HG03066 (cell line): ENCODE measurements around the gene KLHL25.

Source experiments
- ATAC-seq: cut with Tn5 transposase; IDR thresholded peaks from one replicate; pipeline ENCODE4 v1.9.1; 2021; ENCODE audit warnings: low read depth; ENCODE audit not compliant: unreplicated experiment

KLHL25 gene

GRCh38 chr15:85722374-85723152, 72.2 kb downstream of the KLHL25 start:
- no peak for ATAC-seq

- no peak for ATAC-seq
These were observed 75.7 kb downstream of the KLHL25 start for GRCh38 chr15:85718981-85719380.

GRCh38 chr15:85718271-85718971, 76.3 kb downstream of the KLHL25 start:
- ATAC-seq: peak; percentile 67

- no peak for ATAC-seq
These were observed 77.5 kb downstream of the KLHL25 start for GRCh38 chr15:85717212-85717611.

GRCh38 chr15:85716261-85716660, 78.5 kb downstream of the KLHL25 start:
- no peak for ATAC-seq

GRCh38 chr15:85711580-85712192, 83.0 kb downstream of the KLHL25 start:
- ATAC-seq: no peak

- ATAC-seq: peak; percentile 30
These were observed 84.3 kb downstream of the KLHL25 start for GRCh38 chr15:85710340-85710842.
